GM12878 (cell line): ENCODE measurements around the gene IFNA2. TPM values are rescaled to one million over a fixed set of nuclear protein-coding genes. Genes with fewer than 3 reads are reported as not detected.

ENCODE experiments used
- ATAC-seq: fragments of 200-7000 bp; cut with Tn5 transposase; 3 replicates; pipeline ENCODE4 v1.9.1; 2020; ENCODE audit warnings: mild to moderate bottlenecking, moderate library complexity
- BruUV-seq: library from RNA; stranded (reverse); fragments of 400-500 nt; replicated peaks from 2 replicates; lab custom pipeline; 2021; lab: Mats Ljungman, UMichigan
- CTCF ChIA-PET: fragments of 300-600 bp; sonication (Branson Sonifier 250); formaldehyde crosslinking; extraction: SDS; loops from one replicate; lab custom pipeline; 2021; ENCODE audit warnings: inconsistent platforms; lab: Yijun Ruan, JAX
- POLR2A ChIA-PET: fragments of 350-600 bp; formaldehyde crosslinking; extraction: SDS; loops from one replicate; lab custom pipeline; 2021; ENCODE audit warnings: inconsistent platforms; lab: Charles Lee
- RAD21 ChIA-PET: fragments of 300-600 bp; sonication (Branson Sonifier 250); formaldehyde crosslinking; loops from one replicate; lab custom pipeline; 2023; ENCODE audit warnings: antibody characterized with exemption; ENCODE audit not compliant: unreplicated experiment; lab: Charles Lee
- SMC1A ChIA-PET: fragments of 300-600 bp; sonication (Branson Sonifier 250); formaldehyde crosslinking; loops from one replicate; lab custom pipeline; 2023; ENCODE audit not compliant: unreplicated experiment, uncharacterized antibody; lab: Charles Lee
- DNase-seq: peaks from one replicate; pipeline ENCODE4 v3.0.0-alpha.2; 2011; ENCODE audit warnings: low read depth, low spot score
- FAIRE-seq: peaks from 3 replicates; lab custom pipeline; 2011; peaks lifted over from hg19 to GRCh38; lab: Jason Lieb, UNC
- H2AFZ ChIP-seq: 2 replicates; pipeline ENCODE4 v1.6.0; 2011; ENCODE audit warnings: low read depth, low read length, control low read depth; ENCODE audit not compliant: control insufficient read depth
- H3K27ac ChIP-seq: 2 replicates; pipeline ENCODE4 v1.5.1; 2011; ENCODE audit warnings: control low read depth; ENCODE audit not compliant: control insufficient read depth, insufficient read depth
- H3K27me3 ChIP-seq, 2 experiments: replicated peaks in 1 of 2; 2 replicates each; pipeline versions ENCODE4 v1.6.0 to v1.6.1; 2011; ENCODE audit warnings: low read length in 1 of 2; ENCODE audit not compliant: control insufficient read depth in 2 of 2, insufficient read depth in 2 of 2
- H3K36me3 ChIP-seq, 2 experiments: 2 replicates each; pipeline ENCODE4 v1.5.1; 2011; ENCODE audit warnings: low read length in 1 of 2; ENCODE audit not compliant: control insufficient read depth in 2 of 2, insufficient read depth in 2 of 2
- H3K4me1 ChIP-seq: 2 replicates; pipeline ENCODE4 v1.6.1; 2011; ENCODE audit warnings: mild to moderate bottlenecking, low read length, moderate library complexity, mixed read lengths; ENCODE audit not compliant: control insufficient read depth, insufficient read depth
- H3K4me2 ChIP-seq: 2 replicates; pipeline ENCODE4 v1.6.0; 2011; ENCODE audit warnings: control low read depth; ENCODE audit not compliant: control insufficient read depth, insufficient read depth
- H3K4me3 ChIP-seq: fragments of 200-600 bp; sonication (generic); 2 replicates; pipeline ENCODE4 v1.5.1; 2016
- H3K79me2 ChIP-seq: 2 replicates; pipeline ENCODE4 v1.6.0; 2011; ENCODE audit warnings: low read length; ENCODE audit not compliant: control insufficient read depth, insufficient read depth
- H3K9ac ChIP-seq: 2 replicates; pipeline ENCODE4 v1.8.0; 2011; ENCODE audit warnings: low read length, control low read depth, mixed read lengths; ENCODE audit not compliant: control insufficient read depth, insufficient read depth
- H3K9me3 ChIP-seq: replicated peaks from 3 replicates; pipeline ENCODE4 v1.5.1; 2011; ENCODE audit warnings: mild to moderate bottlenecking, low read length; ENCODE audit not compliant: control insufficient read depth, insufficient read depth
- H4K20me1 ChIP-seq: 2 replicates; pipeline ENCODE4 v1.6.0; 2011; ENCODE audit not compliant: control insufficient read depth, insufficient read depth
- NFYA ChIP-seq: IDR thresholded peaks from 2 replicates; pipeline ENCODE4 v1.6.1; 2011; ENCODE audit warnings: low read depth, mild to moderate bottlenecking, low read length, improper control_type of control experiment, borderline replicate concordance
- REST ChIP-seq: IDR thresholded peaks from 2 replicates; pipeline ENCODE4 v1.6.1; 2012; ENCODE audit warnings: mild to moderate bottlenecking, low read depth, low read length
- TCF3 ChIP-seq: IDR thresholded peaks from 2 replicates; pipeline ENCODE4 v1.6.1; 2012; ENCODE audit warnings: low read depth, mild to moderate bottlenecking, low read length, borderline replicate concordance; ENCODE audit not compliant: insufficient read depth
- YY1 ChIP-seq: IDR thresholded peaks from 2 replicates; pipeline ENCODE4 v1.6.1; 2011; ENCODE audit warnings: low read depth, mild to moderate bottlenecking, low read length
- ZNF217 ChIP-seq: fragments of 450-650 bp; IDR thresholded peaks from 2 replicates; pipeline ENCODE4 v1.6.1; 2017; ENCODE audit warnings: antibody characterized with exemption, mild to moderate bottlenecking
- WGBS: methylation state at CpG from one replicate; pipeline ENCODE4 v1.1.6; 2016; ENCODE audit warnings: low lambda C conversion rate; ENCODE audit not compliant: insufficient replicate concordance, insufficient coverage; ENCODE audit errors: missing lambda C conversion rate; 5-methylcytosine and 5-hydroxymethylcytosine counted together
- in situ Hi-C: fragments of 300-500 bp; cut with MboI; formaldehyde crosslinking; loops from 9 replicates; pipeline ENCODE4 v1.14.3; 2018; ENCODE audit warnings: mixed read lengths
- intact Hi-C: fragments of 100-400 bp; cut with micrococcal nuclease; formaldehyde crosslinking; loops from one replicate; pipeline ENCODE4 v1.14.2; 2022; ENCODE audit not compliant: unreplicated experiment
- polyA plus RNA-seq, 11 experiments: library from polyadenylated mRNA; depleted of rRNA in 4 of 11; unstranded in 6 of 11; stranded (reverse) in 5 of 11; fragments of >200 nt; fragmentation: Nextera tagmentation in 4 of 11; fragmentation: Illumina TruSeq in 1 of 11; extraction: Ambion mirVana in 4 of 11; extraction: Trizol in 1 of 11; gene quantifications; 1 replicate in 1 of 11; 2 replicates in 10 of 11; pipeline versions ENCODE4 v1.2.1 to v1.2.3, GENCODE V29; 2011 to 2016; ENCODE audit warnings: inconsistent platforms in 2 of 11, missing spikeins in 2 of 11, low read depth in 1 of 11
- total RNA-seq, 4 experiments: library from RNA; depleted of rRNA in 3 of 4; stranded (reverse); fragments of >200 nt in 3 of 4; fragmentation: Illumina TruSeq in 1 of 4; extraction: Trizol in 1 of 4; gene quantifications; 2 replicates each; pipeline versions ENCODE4 v1.2.1 to v1.2.3, GENCODE V29; 2013 to 2021
- TF ChIP-seq, protein P1 (sequence below): fragments of 150-350 bp; IDR thresholded peaks from 2 replicates; pipeline ENCODE4 v1.6.1; 2014; ENCODE audit warnings: mild to moderate bottlenecking, low read depth, low read length
- TF ChIP-seq, protein P2 (sequence below): fragments of 450-650 bp; IDR thresholded peaks from 2 replicates; pipeline ENCODE4 v1.6.1; 2016; ENCODE audit warnings: mild to moderate bottlenecking

Gene IFNA2
- total and polyA plus RNA-seq, 10 of the 15 experiments (the other 5 are each of a cell fraction or from before 2014, with no cell fraction given): 0.26 to 2.8 (median 0.66) TPM; not detected in 2

GRCh38 chr9:21415493-21416267 is 30.5 kb upstream of the IFNA2 start:
- ChIA-PET POLR2A (no interaction called here), SMC1A (interaction anchor here (1.7 kb wide), 1 partner anchor 89 kb away, joined by 8 read pairs; no protein-coding TSS in a partner anchor), RAD21 (interaction anchor here (0.6 to 1.3 kb wide), 2 partner anchors 13 to 89 kb away, joined by 3 to 4 read pairs; no protein-coding TSS in a partner anchor), CTCF (interaction anchor here (0.9 to 5.9 kb wide), 6 partner anchors 37 to 227 kb away, joined by 3 to 55 read pairs (median 9); no protein-coding TSS in a partner anchor)
- DNase-seq: no peak
- ATAC-seq: no peak
- no peaks in the 10 kb centered on the region for H4K20me1 ChIP-seq
- H3K36me3 ChIP-seq: no peaks in the 10 kb centered on the region
- no peak overlapping the region for H2AFZ ChIP-seq
- H3K27ac ChIP-seq: no peak overlapping the region
- no peaks in the 10 kb centered on the region for H3K79me2 ChIP-seq
- intact Hi-C loops: no loop called here
- 68% methylated on average over 5 of the region's 5 CpGs for WGBS
- no peaks in the 10 kb centered on the region; a peak in 1 of 4 replicates for H3K27me3 ChIP-seq
- no TSS peak for BruUV-seq
- no peak overlapping the region for H3K4me3 ChIP-seq
- no peak for FAIRE-seq
- H3K9ac ChIP-seq: no peak overlapping the region
- TF ChIP-seq YY1 (no peak), TCF3 (no peak), REST (no peak), NFYA (no peak), ZNF217 (no peak)
- TF ChIP-seq, protein P1, sequence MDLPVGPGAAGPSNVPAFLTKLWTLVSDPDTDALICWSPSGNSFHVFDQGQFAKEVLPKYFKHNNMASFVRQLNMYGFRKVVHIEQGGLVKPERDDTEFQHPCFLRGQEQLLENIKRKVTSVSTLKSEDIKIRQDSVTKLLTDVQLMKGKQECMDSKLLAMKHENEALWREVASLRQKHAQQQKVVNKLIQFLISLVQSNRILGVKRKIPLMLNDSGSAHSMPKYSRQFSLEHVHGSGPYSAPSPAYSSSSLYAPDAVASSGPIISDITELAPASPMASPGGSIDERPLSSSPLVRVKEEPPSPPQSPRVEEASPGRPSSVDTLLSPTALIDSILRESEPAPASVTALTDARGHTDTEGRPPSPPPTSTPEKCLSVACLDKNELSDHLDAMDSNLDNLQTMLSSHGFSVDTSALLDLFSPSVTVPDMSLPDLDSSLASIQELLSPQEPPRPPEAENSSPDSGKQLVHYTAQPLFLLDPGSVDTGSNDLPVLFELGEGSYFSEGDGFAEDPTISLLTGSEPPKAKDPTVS: no peak
- TF ChIP-seq, protein P2, sequence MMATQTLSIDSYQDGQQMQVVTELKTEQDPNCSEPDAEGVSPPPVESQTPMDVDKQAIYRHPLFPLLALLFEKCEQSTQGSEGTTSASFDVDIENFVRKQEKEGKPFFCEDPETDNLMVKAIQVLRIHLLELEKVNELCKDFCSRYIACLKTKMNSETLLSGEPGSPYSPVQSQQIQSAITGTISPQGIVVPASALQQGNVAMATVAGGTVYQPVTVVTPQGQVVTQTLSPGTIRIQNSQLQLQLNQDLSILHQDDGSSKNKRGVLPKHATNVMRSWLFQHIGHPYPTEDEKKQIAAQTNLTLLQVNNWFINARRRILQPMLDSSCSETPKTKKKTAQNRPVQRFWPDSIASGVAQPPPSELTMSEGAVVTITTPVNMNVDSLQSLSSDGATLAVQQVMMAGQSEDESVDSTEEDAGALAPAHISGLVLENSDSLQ: no peak
- TF ChIP-seq, all 136 proteins: peak for 0
- H3K4me2 ChIP-seq: no peak overlapping the region
- H3K4me1 ChIP-seq: peaks cover 6% of the 10 kb centered on the region; the same call in 1 of the 2 replicates
- in situ Hi-C loops: no loop called here
- H3K9me3 ChIP-seq: no peaks in the 10 kb centered on the region
